ENCODE results near the gene TRPV3. TPM values are rescaled to one million over a fixed set of nuclear protein-coding genes. Genes with fewer than 3 reads are reported as not detected.

Gene TRPV3
- total and polyA plus RNA-seq, 2 experiments from 2014 or later: 0.15 to 0.69 TPM

- Mint-ChIP-seq H3K27me3 (ENCODE audit: insufficient read depth, low read depth, poor library complexity) (peaks cover 3% of the 10 kb centered on the region), H3K9me3 (no peaks in the 10 kb centered on the region), H3K4me3 (no peak overlapping the region), H3K27ac (no peak overlapping the region), H3K36me3 (ENCODE audit: low read depth) (no peaks in the 10 kb centered on the region; the same call in 2 of the 3 replicates), H3K4me1 (peaks cover 9% of the 10 kb centered on the region; the same call in 2 of the 3 replicates)
- Histone ChIP-seq H4K20me1 (replicated peaks; ENCODE audit: insufficient read depth) (no peaks in the 10 kb centered on the region), H3K79me2 (replicated peaks; ENCODE audit: insufficient read depth) (no peaks in the 10 kb centered on the region), H3K27ac (ENCODE audit: low read depth) (no peak overlapping the region), H3F3A (replicated peaks; ENCODE audit: low read depth) (no peaks in the 10 kb centered on the region), H3K4me2 (no peak overlapping the region), H3K4me1 (ENCODE audit: insufficient read depth) (no peaks in the 10 kb centered on the region), H3K36me3 (ENCODE audit: insufficient read depth) (no peaks in the 10 kb centered on the region), H3K9me2 (ENCODE audit: insufficient read depth) (no peaks in the 10 kb centered on the region), H3K27me3 (ENCODE audit: insufficient read depth) (no peaks in the 10 kb centered on the region), H2AFZ (no peak overlapping the region), H3K4me3 (no peak overlapping the region)
- DNase-seq (ENCODE audit: low spot score): no peak
- no peak for TF ChIP-seq EZH2phosphoT487 (IDR thresholded peaks at IDR 0.05; ENCODE audit: unreplicated experiment)
- no peak for TF ChIP-seq EZH2 (IDR thresholded peaks at IDR 0.05; ENCODE audit: low read depth, unreplicated experiment)
- no peak for TF ChIP-seq CREB1 (CRISPR knock-in tag; IDR thresholded peaks at IDR 0.05; ENCODE audit: low read depth)
- no peak for TF ChIP-seq ZNF114 (CRISPR knock-in tag; IDR thresholded peaks at IDR 0.05)
- no peak for TF ChIP-seq NANOG (IDR thresholded peaks at IDR 0.05; ENCODE audit: borderline replicate concordance)
- no peak for TF ChIP-seq ETS1 (IDR thresholded peaks at IDR 0.05)
- TF ChIP-seq POLR2AphosphoS5 (IDR thresholded peaks at IDR 0.05; ENCODE audit: low read depth): no peak
- TF ChIP-seq ZNF462 (CRISPR knock-in tag; IDR thresholded peaks at IDR 0.05): no peak
- TF ChIP-seq JUNB (IDR thresholded peaks at IDR 0.05; ENCODE audit: unreplicated experiment): no peak
- no peak for ATAC-seq
Observed at GRCh38 chr17:3526971-3527370, 30.6 kb downstream of the TRPV3 start.
